Ishikawa (cell line): ENCODE measurements around the gene NOP14.

Experiments used
- CEBPB ChIP-seq: IDR thresholded peaks from 2 replicates; pipeline ENCODE4 v1.6.1; 2012
- CREB1 ChIP-seq: IDR thresholded peaks from 2 replicates; pipeline ENCODE4 v1.6.1; 2012; ENCODE audit warnings: low read depth
- EP300 ChIP-seq: IDR thresholded peaks from 2 replicates; pipeline ENCODE4 v1.6.1; 2012; ENCODE audit warnings: borderline replicate concordance
- NFIC ChIP-seq: IDR thresholded peaks from 2 replicates; pipeline ENCODE4 v1.6.1; 2012
- RAD21 ChIP-seq: IDR thresholded peaks from 2 replicates; pipeline ENCODE4 v1.6.1; 2012; ENCODE audit warnings: low read depth
- TAF1 ChIP-seq: IDR thresholded peaks from 2 replicates; pipeline ENCODE4 v1.6.1; 2012; ENCODE audit warnings: low read depth, mild to moderate bottlenecking
- TCF12 ChIP-seq: IDR thresholded peaks from 2 replicates; pipeline ENCODE4 v1.6.1; 2012; ENCODE audit warnings: low read depth
- TEAD4 ChIP-seq: IDR thresholded peaks from 2 replicates; pipeline ENCODE4 v1.6.1; 2012
- YY1 ChIP-seq: IDR thresholded peaks from 2 replicates; pipeline ENCODE4 v1.6.1; 2012; ENCODE audit warnings: low read depth
- ZBTB7A ChIP-seq: IDR thresholded peaks from 2 replicates; pipeline ENCODE4 v1.6.1; 2012; ENCODE audit warnings: low read depth
- TF ChIP-seq, protein P1 (sequence below): IDR thresholded peaks from 2 replicates; pipeline ENCODE4 v1.6.1; 2012
- TF ChIP-seq, protein P2 (sequence below): IDR thresholded peaks from 2 replicates; pipeline ENCODE4 v1.6.1; 2012; ENCODE audit warnings: low read depth, mild to moderate bottlenecking

DNA sequence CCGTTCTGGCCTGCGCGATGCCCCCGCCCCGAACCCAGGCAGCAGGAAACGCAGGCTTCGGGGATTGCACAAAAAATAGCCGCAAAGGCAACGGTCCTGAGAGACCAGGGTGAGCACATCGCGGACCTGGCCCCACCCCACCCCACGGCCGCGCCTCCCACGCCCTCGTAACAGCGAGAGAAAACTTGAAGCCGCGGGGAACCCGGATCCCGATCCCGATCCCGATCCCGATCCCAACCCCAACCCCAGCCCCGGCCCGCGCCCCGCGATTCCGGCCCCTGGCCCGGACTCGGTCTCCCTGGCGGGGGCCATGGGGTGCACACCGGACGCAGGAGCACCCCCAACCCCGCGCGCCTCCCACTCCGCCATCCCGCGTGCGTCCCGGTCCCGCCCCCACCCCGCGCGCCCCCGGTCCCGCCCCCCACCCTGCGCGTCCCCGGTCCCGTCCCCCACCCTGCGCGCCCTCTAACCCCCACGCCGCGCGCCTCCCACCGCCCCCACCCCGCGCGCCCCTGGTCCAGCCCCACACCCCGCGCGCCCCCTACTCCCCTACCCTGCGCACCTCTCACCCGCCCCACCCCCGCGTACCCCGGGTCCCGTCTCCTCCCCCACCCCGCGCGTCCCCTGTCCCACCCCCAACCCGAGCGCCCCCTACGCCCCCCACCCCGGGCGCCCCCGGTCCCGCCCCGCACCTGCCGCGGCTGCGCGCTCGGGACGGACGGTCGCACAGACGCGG, 29.0 kb downstream of the NOP14 start:
- no peak for TF ChIP-seq CREB1
- no peak for TF ChIP-seq YY1
- TF ChIP-seq RAD21 = no peak
- TF ChIP-seq, protein P1, sequence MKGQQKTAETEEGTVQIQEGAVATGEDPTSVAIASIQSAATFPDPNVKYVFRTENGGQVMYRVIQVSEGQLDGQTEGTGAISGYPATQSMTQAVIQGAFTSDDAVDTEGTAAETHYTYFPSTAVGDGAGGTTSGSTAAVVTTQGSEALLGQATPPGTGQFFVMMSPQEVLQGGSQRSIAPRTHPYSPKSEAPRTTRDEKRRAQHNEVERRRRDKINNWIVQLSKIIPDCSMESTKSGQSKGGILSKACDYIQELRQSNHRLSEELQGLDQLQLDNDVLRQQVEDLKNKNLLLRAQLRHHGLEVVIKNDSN = no peak
- TF ChIP-seq, protein P2, sequence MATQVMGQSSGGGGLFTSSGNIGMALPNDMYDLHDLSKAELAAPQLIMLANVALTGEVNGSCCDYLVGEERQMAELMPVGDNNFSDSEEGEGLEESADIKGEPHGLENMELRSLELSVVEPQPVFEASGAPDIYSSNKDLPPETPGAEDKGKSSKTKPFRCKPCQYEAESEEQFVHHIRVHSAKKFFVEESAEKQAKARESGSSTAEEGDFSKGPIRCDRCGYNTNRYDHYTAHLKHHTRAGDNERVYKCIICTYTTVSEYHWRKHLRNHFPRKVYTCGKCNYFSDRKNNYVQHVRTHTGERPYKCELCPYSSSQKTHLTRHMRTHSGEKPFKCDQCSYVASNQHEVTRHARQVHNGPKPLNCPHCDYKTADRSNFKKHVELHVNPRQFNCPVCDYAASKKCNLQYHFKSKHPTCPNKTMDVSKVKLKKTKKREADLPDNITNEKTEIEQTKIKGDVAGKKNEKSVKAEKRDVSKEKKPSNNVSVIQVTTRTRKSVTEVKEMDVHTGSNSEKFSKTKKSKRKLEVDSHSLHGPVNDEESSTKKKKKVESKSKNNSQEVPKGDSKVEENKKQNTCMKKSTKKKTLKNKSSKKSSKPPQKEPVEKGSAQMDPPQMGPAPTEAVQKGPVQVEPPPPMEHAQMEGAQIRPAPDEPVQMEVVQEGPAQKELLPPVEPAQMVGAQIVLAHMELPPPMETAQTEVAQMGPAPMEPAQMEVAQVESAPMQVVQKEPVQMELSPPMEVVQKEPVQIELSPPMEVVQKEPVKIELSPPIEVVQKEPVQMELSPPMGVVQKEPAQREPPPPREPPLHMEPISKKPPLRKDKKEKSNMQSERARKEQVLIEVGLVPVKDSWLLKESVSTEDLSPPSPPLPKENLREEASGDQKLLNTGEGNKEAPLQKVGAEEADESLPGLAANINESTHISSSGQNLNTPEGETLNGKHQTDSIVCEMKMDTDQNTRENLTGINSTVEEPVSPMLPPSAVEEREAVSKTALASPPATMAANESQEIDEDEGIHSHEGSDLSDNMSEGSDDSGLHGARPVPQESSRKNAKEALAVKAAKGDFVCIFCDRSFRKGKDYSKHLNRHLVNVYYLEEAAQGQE = no peak
- TF ChIP-seq CEBPB = no peak
- no peak for TF ChIP-seq NFIC
- TF ChIP-seq TEAD4 = no peak
- no peak for TF ChIP-seq TAF1
- no peak for TF ChIP-seq EP300
- no peak for TF ChIP-seq TCF12
- no peak; the same call in 1 of the 2 replicates for TF ChIP-seq ZBTB7A
